Effector CD8-positive, alpha-beta T cell (primary cell): ENCODE measurements around the gene AGPAT3.
"Not testable (repeated sequence)": the region's sequence is repeated elsewhere in the genome, so short reads cannot be mapped to it uniquely, and the experiment has no call there.

Source experiments
- DNase-seq: peaks from one replicate; lab custom pipeline; 2025; lab: John Stamatoyannopoulos, UW

AGPAT3 gene

DNA sequence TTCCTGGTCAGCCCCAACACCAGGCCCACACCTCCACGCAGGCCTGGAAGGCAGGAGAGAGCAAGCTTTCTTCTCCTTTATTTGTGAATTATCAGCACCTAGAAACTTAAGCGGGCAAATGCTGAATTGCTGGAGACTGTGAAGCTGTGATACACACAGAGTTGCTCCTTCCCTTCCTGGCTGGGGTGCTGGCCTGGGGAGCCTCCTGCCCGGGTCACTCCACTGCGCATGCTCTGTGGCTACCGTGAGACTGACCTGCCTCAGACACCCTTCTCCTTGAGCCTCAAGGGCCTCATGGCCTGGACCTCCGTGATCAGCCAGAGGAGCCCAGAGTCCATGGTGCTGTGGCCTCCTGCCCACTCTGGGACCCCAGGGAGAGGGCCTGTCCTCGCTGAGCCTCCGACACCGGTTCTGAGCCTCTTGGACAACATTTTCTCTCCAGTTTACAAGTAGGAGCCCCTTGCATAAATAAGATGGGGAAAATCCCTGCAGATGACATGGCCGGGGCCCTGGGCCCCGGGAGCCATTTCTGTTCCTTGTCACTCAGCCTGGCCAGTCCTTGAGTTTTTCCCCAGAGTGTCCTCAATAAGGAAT, 18.0 kb downstream of the AGPAT3 start:
- no peak for DNase-seq

DNA sequence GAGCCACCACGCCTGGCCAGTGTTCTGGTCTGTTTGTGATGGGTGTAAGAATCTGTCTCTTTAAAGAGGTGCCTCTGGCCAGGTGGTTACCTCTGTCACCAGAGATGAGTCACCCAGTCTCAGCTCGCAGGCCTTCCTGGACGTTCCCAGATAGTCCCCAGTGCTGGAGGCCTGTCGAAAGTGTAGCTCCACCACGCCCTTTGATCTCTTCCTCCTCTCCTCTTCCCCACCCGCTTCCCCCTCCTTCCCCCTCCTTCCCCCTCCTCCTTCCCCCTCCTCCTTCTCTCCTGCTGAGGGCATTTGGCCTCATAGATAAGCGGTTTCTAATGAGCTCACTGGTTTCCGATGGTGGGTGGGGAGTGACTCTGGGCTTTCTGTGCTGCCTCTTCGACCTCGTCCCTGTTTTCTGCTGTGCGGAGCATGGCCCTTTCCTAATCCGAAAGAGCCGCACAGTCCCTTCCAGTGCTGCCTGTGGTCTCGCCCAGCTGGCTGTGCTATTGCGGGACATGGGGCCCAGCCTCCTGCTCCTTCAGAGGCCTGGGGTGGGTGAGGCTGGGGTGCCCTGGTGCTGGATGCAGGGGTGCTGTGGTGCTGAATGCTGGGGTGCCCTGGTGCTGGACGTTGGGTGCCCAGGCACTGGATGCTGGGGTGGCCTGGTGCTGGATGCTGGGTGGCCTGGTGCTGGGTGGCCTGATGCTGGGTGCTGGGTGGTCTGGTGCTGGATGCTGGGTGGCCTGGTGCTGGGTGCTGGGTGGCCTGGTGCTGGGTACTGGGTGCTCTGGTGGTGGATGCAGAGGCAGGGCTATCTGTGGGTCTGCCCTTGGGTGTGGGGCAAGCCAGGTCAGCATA, 19.2 kb downstream of the AGPAT3 start:
- DNase-seq = no peak

DNA sequence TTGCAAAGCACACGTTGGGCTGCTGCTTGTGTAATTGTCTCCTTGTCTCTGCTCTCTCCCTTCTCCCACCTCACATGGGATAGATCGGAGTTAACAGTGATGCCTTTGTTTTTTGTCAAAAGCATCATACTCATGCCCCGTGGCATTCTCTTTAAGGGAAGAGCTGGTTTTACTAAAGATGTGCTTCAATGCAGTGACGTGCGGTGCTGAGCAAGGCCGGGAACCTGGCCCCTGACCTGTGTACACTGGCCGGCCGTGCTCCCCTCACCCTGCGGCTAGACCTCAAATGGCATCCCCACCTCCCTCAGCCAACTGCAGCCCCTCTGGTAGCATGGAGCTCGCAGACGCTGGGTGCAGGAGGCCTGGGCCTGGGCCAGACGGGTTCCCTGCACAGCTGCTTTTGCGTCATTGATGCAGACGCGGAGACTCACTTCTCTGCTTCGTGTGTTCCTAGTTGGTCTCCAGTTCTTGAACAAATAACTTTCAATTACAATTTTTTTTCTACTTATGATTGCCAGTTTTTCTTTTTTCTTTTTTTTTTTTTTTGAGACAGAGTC, 19.9 kb downstream of the AGPAT3 start:
- no peak for DNase-seq

GRCh38 chr21:43885721-43886120, 20.7 kb downstream of the AGPAT3 start:
- no peak for DNase-seq

GRCh38 chr21:43886565-43886964, 21.5 kb downstream of the AGPAT3 start:
- DNase-seq = no peak

- DNase-seq = no peak
Measured at GRCh38 chr21:43889069-43889468, 24.0 kb downstream of the AGPAT3 start.

GRCh38 chr21:43890042-43890441, 25.0 kb downstream of the AGPAT3 start:
- DNase-seq = no peak

DNA sequence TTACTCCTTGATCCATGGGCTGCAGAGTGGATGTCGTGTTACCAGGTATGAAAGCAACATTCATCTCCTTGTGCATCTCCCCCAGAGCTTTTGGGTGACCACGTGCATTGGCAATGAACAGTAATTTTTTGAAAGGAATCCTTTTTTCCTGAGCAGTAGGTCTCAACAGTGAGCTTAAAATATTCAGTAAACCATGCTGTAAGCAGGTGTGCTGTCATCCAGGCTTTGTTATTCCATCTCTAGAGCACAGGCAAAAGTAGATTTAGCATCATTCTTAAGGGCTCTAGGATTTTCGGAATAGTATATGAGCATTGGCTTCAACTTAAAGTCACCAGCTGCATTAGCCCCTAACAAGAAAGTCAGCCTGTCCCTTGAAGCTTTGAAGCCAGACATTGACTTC, 27.3 kb downstream of the AGPAT3 start:
- no peak for DNase-seq

- no peak for DNase-seq
Measured at GRCh38 chr21:43892984-43893535, 28.0 kb downstream of the AGPAT3 start.

DNA sequence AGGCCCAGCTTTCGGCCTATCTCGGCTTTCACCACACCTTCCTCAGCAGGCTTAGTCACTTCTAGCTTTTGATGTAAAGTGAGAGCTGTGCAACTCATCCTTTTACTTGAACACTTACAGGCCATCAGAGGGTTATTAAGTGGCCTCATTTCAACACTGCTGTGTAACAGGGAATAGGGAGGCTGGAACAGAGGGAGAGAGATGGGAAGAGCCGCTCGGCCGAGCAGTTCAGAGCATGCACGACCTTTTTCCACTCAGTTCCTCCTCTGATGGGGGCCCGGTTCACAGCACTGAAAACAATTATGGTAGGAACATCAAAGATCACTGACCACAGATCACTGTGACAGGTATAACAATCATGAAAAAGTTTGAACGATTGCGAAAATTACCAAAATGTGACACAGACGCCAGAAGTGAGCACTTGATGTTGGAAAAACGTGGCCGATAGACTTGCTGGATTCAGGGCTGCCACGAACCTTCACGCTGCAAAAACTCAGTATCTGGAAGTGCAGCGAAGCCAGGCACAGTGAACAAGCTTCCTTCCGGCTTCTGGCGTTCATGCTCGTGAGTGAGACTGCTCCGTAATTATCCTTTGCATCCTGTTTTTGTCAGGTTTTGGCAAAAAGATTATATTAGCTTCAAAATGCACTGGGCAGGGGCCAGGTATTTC, 28.6 kb downstream of the AGPAT3 start:
- no peak for DNase-seq

GRCh38 chr21:43894206-43894577, 29.2 kb downstream of the AGPAT3 start:
- no peak for DNase-seq

GRCh38 chr21:43895196-43895595, 30.2 kb downstream of the AGPAT3 start:
- no peak for DNase-seq

- DNase-seq = not testable (repeated sequence)
Measured at GRCh38 chr21:43896696-43897299, 31.8 kb downstream of the AGPAT3 start.

DNA sequence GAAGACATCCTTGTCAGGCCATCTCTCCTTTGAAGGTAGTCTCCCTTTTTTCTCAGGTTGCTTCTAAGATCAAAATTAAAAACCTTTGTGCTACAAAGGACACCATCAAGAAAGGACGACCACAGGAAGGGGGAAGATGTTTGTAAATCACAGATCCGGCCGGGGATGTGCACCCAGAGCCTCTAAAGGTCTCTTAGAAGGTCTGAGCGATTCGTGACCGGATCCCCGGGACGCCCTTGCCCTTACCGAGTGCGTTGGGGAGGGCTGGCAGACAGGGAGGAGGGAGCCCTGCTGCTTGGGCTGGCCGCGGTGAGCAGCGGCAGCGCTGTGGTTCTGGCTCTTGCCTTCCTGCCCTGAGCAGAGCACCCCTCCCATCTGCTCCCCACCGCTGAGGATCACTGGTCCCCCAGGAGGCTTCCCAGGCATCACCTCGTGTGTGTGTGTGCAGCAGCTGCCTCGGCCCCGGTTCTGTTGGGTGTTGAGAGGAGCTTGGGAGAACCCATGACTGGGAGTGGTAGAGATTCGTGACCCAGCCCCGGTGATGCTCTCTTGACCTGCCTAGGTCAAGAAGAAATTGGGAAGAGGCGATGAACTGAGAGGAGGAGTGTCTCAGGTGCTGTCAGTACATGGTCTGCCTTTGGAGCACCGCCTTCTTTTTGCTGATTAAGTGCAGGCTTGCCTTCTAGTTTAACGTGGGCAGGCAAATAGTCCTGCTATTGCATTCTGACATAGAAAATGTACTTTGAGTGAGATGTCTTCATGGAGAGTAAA, 34.5 kb downstream of the AGPAT3 start:
- no peak for DNase-seq

- DNase-seq = no peak
Measured at GRCh38 chr21:43900078-43900385, 35.0 kb downstream of the AGPAT3 start.

- DNase-seq = no peak
Measured at GRCh38 chr21:43900690-43901089, 35.7 kb downstream of the AGPAT3 start.

GRCh38 chr21:43902441-43902840, 37.4 kb downstream of the AGPAT3 start:
- DNase-seq = no peak

GRCh38 chr21:43903451-43904091, 38.5 kb downstream of the AGPAT3 start:
- no peak for DNase-seq

- DNase-seq = no peak
Measured at GRCh38 chr21:43904331-43904781, 39.3 kb downstream of the AGPAT3 start.

DNA sequence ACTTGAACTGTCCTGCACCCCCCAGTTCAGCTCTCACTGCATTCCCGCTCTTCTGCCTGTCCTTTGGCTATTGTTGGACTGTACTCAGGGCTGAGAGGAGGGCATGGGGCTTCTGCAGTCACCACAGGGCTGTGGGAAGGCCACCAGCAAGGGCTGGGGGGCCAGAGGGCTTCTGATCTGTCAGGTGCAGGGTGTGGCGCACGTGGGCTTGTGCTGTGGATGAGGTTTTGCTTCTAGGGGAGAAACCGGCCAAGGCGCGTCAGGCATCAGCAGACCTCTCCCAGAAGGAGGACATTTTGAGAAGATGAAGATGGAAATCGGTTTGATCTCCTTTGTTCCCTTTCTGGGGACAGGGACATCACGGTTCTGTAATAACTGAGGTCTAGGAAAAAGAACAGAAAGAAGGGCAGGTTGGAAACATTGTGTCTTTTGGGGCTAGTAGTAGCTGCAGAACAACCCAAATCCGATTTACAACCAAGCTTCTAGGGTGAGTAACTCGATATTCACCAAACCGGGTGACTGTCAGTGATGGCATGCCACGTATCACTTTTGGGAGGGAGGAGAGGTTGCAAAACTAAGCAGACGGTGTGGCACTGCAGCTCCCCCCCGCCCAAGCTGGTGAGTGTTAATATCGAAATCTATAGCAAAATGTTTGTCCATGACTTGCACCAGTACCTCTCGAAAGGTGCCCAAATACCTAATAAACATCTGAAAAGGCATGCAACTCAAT, 40.9 kb downstream of the AGPAT3 start:
- DNase-seq = no peak
